ENCODE data around the gene HOXB1.
"Not testable (repeated sequence)": the region's sequence is repeated elsewhere in the genome, so short reads cannot be mapped to it uniquely, and the experiment has no call there.

HOXB1 gene

GRCh38 chr17:48541036-48541576 lies 10.3 kb upstream of the HOXB1 start:
- no peak for DNase-seq (ENCODE audit: insufficient read length, low spot score)
- no peak for TF ChIP-seq CTCF (IDR thresholded peaks at IDR 0.05; ENCODE audit: insufficient read depth, missing control alignments)
- FAIRE-seq = no peak

- no peak for TF ChIP-seq CTCF (IDR thresholded peaks at IDR 0.05; ENCODE audit: insufficient read depth, missing control alignments)
- no peak for FAIRE-seq
- no peak for DNase-seq (ENCODE audit: insufficient read length, low spot score)
Observed at GRCh38 chr17:48540213-48540612, 9.4 kb upstream of the HOXB1 start.

GRCh38 chr17:48539177-48539576 lies 8.4 kb upstream of the HOXB1 start:
- no peak for TF ChIP-seq CTCF (IDR thresholded peaks at IDR 0.05; ENCODE audit: insufficient read depth, missing control alignments)
- no peak for FAIRE-seq
- no peak for DNase-seq (ENCODE audit: insufficient read length, low spot score)

- DNase-seq (ENCODE audit: insufficient read length, low spot score) (no peak), FAIRE-seq (no peak)
- TF ChIP-seq CTCF (IDR thresholded peaks at IDR 0.05; ENCODE audit: insufficient read depth, missing control alignments) = no peak
Observed at GRCh38 chr17:48537316-48537715, 6.5 kb upstream of the HOXB1 start.

- DNase-seq (ENCODE audit: insufficient read length, low spot score); FAIRE-seq: not testable (repeated sequence)
Observed at GRCh38 chr17:48535793-48536559, 5.2 kb upstream of the HOXB1 start.

GRCh38 chr17:48532261-48532660 lies 1.4 kb upstream of the HOXB1 start:
- FAIRE-seq (no peak), DNase-seq (ENCODE audit: insufficient read length, low spot score) (no peak)
- TF ChIP-seq CTCF (IDR thresholded peaks at IDR 0.05; ENCODE audit: insufficient read depth, missing control alignments) = no peak

- DNase-seq (ENCODE audit: insufficient read length, low spot score) (no peak), FAIRE-seq (no peak)
- TF ChIP-seq CTCF (IDR thresholded peaks at IDR 0.05; ENCODE audit: insufficient read depth, missing control alignments) = no peak
Observed at GRCh38 chr17:48530208-48530886, 464 bp downstream of the HOXB1 start.
